Measurements from ENCODE around the gene TRMT6. TPM values are rescaled to one million over a fixed set of nuclear protein-coding genes. Genes with fewer than 3 reads are reported as not detected.

The TRMT6 gene
- total and polyA plus RNA-seq, 4 donors, result 5.5 to 17.0 (median 10.8) TPM

- H3K9me3 ChIP-seq (ENCODE audit: control insufficient read depth in 4 of 4, insufficient read depth in 3 of 4, low read length in 3 of 4), result no peaks in the 10 kb centered on the region
- H3K27me3 ChIP-seq (ENCODE audit: control insufficient read depth in 3 of 3, insufficient read depth in 3 of 3, low read length in 2 of 3), result no peaks in the 10 kb centered on the region
- DNase-seq, result no peak
- no peaks in the 10 kb centered on the region for H3K4me1 ChIP-seq (ENCODE audit: control insufficient read depth in 5 of 5, insufficient read depth in 5 of 5, low read length in 5 of 5)
- ATAC-seq (ENCODE audit: insufficient read depth, low FRiP score), result no peak
- no peak overlapping the region for H3K27ac ChIP-seq (ENCODE audit: low read depth in 1 of 2, low read length in 1 of 2)
- TF ChIP-seq CTCF (IDR thresholded peaks at IDR 0.05; ENCODE audit: control extremely low read depth, extremely low read depth), result no peak
- H3K4me3 ChIP-seq, result no peak overlapping the region
- peaks cover 2 to 8% (median 4%) of the 10 kb centered on the region in 4 donors for H3K36me3 ChIP-seq (ENCODE audit: control insufficient read depth in 4 of 4, insufficient read depth in 4 of 4, low read length in 4 of 4)
- no peak overlapping the region for H3K9ac ChIP-seq (ENCODE audit: insufficient read depth in 1 of 2, low read length in 2 of 2)
These were observed 19.6 kb upstream of the TRMT6 start for GRCh38 chr20:5969940-5970339.

- H3K4me3 ChIP-seq, result no peak overlapping the region
- H3K4me1 ChIP-seq (ENCODE audit: control insufficient read depth in 5 of 5, insufficient read depth in 5 of 5, low read length in 5 of 5), result no peaks in the 10 kb centered on the region
- TF ChIP-seq CTCF (IDR thresholded peaks at IDR 0.05; ENCODE audit: control extremely low read depth, extremely low read depth), result no peak
- peaks cover 2 to 8% (median 4%) of the 10 kb centered on the region in 4 donors for H3K36me3 ChIP-seq (ENCODE audit: control insufficient read depth in 4 of 4, insufficient read depth in 4 of 4, low read length in 4 of 4)
- ATAC-seq (ENCODE audit: insufficient read depth, low FRiP score) (no peak), DNase-seq (no peak)
- no peaks in the 10 kb centered on the region for H3K27me3 ChIP-seq (ENCODE audit: control insufficient read depth in 3 of 3, insufficient read depth in 3 of 3, low read length in 2 of 3)
- H3K9me3 ChIP-seq (ENCODE audit: control insufficient read depth in 4 of 4, insufficient read depth in 3 of 4, low read length in 3 of 4), result no peaks in the 10 kb centered on the region
- 86 to 92% methylated on average over 9 of the region's 9 CpGs for WGBS, 2 donors
- no peak overlapping the region for H3K9ac ChIP-seq (ENCODE audit: insufficient read depth in 1 of 2, low read length in 2 of 2)
- H3K27ac ChIP-seq (ENCODE audit: low read depth in 1 of 2, low read length in 1 of 2), result no peak overlapping the region
These were observed 19.1 kb upstream of the TRMT6 start for GRCh38 chr20:5969348-5969935.

GRCh38 chr20:5968462-5968861 lies 18.1 kb upstream of the TRMT6 start:
- H3K36me3 ChIP-seq (ENCODE audit: control insufficient read depth in 4 of 4, insufficient read depth in 4 of 4, low read length in 4 of 4), result peaks cover 2 to 8% (median 4%) of the 10 kb centered on the region in 4 donors
- no peak for TF ChIP-seq CTCF (IDR thresholded peaks at IDR 0.05; ENCODE audit: control extremely low read depth, extremely low read depth)
- no peaks in the 10 kb centered on the region for H3K27me3 ChIP-seq (ENCODE audit: control insufficient read depth in 3 of 3, insufficient read depth in 3 of 3, low read length in 2 of 3)
- no peaks in the 10 kb centered on the region for H3K4me1 ChIP-seq (ENCODE audit: control insufficient read depth in 5 of 5, insufficient read depth in 5 of 5, low read length in 5 of 5)
- no peak for DNase-seq
- whole genome bisulfite sequencing, 2 donors, result 95 to 97% methylated on average over 3 of the region's 3 CpGs
- H3K4me3 ChIP-seq, result no peak overlapping the region
- no peak overlapping the region for H3K9ac ChIP-seq (ENCODE audit: insufficient read depth in 1 of 2, low read length in 2 of 2)
- ATAC-seq (ENCODE audit: insufficient read depth, low FRiP score), result no peak
- no peaks in the 10 kb centered on the region for H3K9me3 ChIP-seq (ENCODE audit: control insufficient read depth in 4 of 4, insufficient read depth in 3 of 4, low read length in 3 of 4)
- no peak overlapping the region for H3K27ac ChIP-seq (ENCODE audit: low read depth in 1 of 2, low read length in 1 of 2)

- Histone ChIP-seq H3K36me3 (ENCODE audit: control insufficient read depth in 4 of 4, insufficient read depth in 4 of 4, low read length in 4 of 4) (peaks cover 3 to 7% (median 4%) of the 10 kb centered on the region in 4 donors), H3K4me1 (ENCODE audit: control insufficient read depth in 5 of 5, insufficient read depth in 5 of 5, low read length in 5 of 5) (no peaks in the 10 kb centered on the region), H3K27ac (ENCODE audit: low read depth in 1 of 2, low read length in 1 of 2) (no peak overlapping the region), H3K4me3 (no peak overlapping the region), H3K9me3 (ENCODE audit: control insufficient read depth in 4 of 4, insufficient read depth in 3 of 4, low read length in 3 of 4) (no peaks in the 10 kb centered on the region), H3K27me3 (ENCODE audit: control insufficient read depth in 3 of 3, insufficient read depth in 3 of 3, low read length in 2 of 3) (no peaks in the 10 kb centered on the region), H3K9ac (ENCODE audit: insufficient read depth in 1 of 2, low read length in 2 of 2) (peak overlapping the region in 1 of 2 donors; percentile 5)
- DNase-seq (no peak), ATAC-seq (ENCODE audit: insufficient read depth, low FRiP score) (no peak)
- WGBS, 2 donors, result 96 to 99% methylated on average over 6 of the region's 6 CpGs
- TF ChIP-seq CTCF (IDR thresholded peaks at IDR 0.05; ENCODE audit: control extremely low read depth, extremely low read depth), result no peak
These were observed 17.1 kb upstream of the TRMT6 start for GRCh38 chr20:5967469-5967868.

Measured in lung (tissue), 12 donors.